GM10248 (cell line): Measurements from ENCODE around the gene AKAP13.

ENCODE experiments used
- CTCF ChIA-PET: fragments of 300-600 bp; sonication (Branson Sonifier 250); formaldehyde crosslinking; extraction: SDS; loops from one replicate; lab custom pipeline; 2021; ENCODE audit warnings: antibody characterized with exemption; lab: Yijun Ruan, JAX
- POLR2A ChIA-PET: fragments of 350-650 bp; sonication (Branson Sonifier 250); formaldehyde crosslinking; extraction: SDS; loops from one replicate; lab custom pipeline; 2020; ENCODE audit warnings: antibody characterized with exemption; lab: Yijun Ruan, JAX
- DNase-seq: peaks from one replicate; pipeline ENCODE4 v3.0.0; 2012; ENCODE audit errors: extremely low spot score
- TF ChIP-seq, protein P1 (sequence below): IDR thresholded peaks from 2 replicates; pipeline ENCODE4 v1.5.1; 2012; ENCODE audit warnings: mild to moderate bottlenecking, low read depth; ENCODE audit errors: extremely low read depth, missing control alignments, control extremely low read depth

AKAP13 gene

GRCh38 chr15:85545185-85545584, 164.8 kb downstream of the AKAP13 start:
- DNase-seq: no peak
- TF ChIP-seq, protein P1, sequence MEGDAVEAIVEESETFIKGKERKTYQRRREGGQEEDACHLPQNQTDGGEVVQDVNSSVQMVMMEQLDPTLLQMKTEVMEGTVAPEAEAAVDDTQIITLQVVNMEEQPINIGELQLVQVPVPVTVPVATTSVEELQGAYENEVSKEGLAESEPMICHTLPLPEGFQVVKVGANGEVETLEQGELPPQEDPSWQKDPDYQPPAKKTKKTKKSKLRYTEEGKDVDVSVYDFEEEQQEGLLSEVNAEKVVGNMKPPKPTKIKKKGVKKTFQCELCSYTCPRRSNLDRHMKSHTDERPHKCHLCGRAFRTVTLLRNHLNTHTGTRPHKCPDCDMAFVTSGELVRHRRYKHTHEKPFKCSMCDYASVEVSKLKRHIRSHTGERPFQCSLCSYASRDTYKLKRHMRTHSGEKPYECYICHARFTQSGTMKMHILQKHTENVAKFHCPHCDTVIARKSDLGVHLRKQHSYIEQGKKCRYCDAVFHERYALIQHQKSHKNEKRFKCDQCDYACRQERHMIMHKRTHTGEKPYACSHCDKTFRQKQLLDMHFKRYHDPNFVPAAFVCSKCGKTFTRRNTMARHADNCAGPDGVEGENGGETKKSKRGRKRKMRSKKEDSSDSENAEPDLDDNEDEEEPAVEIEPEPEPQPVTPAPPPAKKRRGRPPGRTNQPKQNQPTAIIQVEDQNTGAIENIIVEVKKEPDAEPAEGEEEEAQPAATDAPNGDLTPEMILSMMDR: no peak
- ChIA-PET CTCF (interaction anchor here (0.9 to 2.2 kb wide), 3 partner anchors 9 to 12 kb away, joined by 3 to 8 read pairs (median 7); no protein-coding TSS in a partner anchor), POLR2A (no interaction called here)

GRCh38 chr15:85545752-85546151, 165.3 kb downstream of the AKAP13 start:
- CTCF ChIA-PET: interaction anchor here (1.0 to 1.4 kb wide), 2 partner anchors 10 to 12 kb away, joined by 3 to 7 read pairs; no protein-coding TSS in a partner anchor

DNA sequence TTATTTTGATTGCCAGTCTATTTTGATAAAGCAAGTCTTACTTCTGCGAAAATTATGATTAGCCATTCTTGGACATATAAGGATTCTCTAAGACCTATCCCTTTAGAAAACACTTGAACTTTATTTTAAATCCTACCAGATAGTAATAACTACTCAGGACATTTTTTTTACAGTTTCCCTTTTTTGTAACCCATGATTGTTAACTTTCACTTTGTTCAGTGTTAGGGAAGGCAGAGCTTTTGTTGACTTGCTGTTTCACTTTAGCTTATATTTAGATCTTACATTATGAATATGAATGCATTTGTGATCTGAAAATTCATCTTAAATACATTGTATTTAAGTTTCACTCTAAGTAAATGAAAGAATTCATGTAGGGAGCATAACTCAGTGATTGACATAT, 167.0 kb downstream of the AKAP13 start:
- no peak for DNase-seq

More at GRCh38 chr15:85545752-85546151, 165.3 kb downstream of the AKAP13 start:
- POLR2A ChIA-PET: no interaction called here
- no peak for DNase-seq
- TF ChIP-seq, protein P1: no peak

GRCh38 chr15:85550283-85550682, 169.9 kb downstream of the AKAP13 start:
- CTCF ChIA-PET: interaction anchor here (0.7 to 1.4 kb wide), 3 partner anchors 9 to 22 kb away, joined by 3 read pairs; no protein-coding TSS in a partner anchor
- DNase-seq: no peak
- POLR2A ChIA-PET: no interaction called here
- TF ChIP-seq, protein P1: no peak

More for the DNA sequence above, 167.0 kb downstream of the AKAP13 start:
- POLR2A ChIA-PET: no interaction called here
- TF ChIP-seq, protein P1: no peak
- CTCF ChIA-PET: interaction anchor here (1.9 kb wide), 1 partner anchor 36 kb away, joined by 7 read pairs; no protein-coding TSS in a partner anchor

GRCh38 chr15:85551221-85551832, 170.9 kb downstream of the AKAP13 start:
- POLR2A ChIA-PET: no interaction called here
- CTCF ChIA-PET: interaction anchor here (1.2 to 1.6 kb wide), 2 partner anchors 9 to 10 kb away, joined by 3 read pairs; no protein-coding TSS in a partner anchor
- TF ChIP-seq, protein P1: no peak
- DNase-seq: no peak

- POLR2A ChIA-PET: no interaction called here
- DNase-seq: no peak
- CTCF ChIA-PET: interaction anchor here (0.7 to 2.9 kb wide), 12 partner anchors 10 to 360 kb away, joined by 3 to 10 read pairs (median 3); no protein-coding TSS in a partner anchor
- TF ChIP-seq, protein P1: no peak
Observed at GRCh38 chr15:85554852-85555521, 174.6 kb downstream of the AKAP13 start.
